ENCODE measurements around the gene MMP8.

The MMP8 gene

GRCh38 chr11:102722821-102723220, 1.9 kb downstream of the MMP8 start:
- DNase-seq (ENCODE audit: low spot score): no peak

GRCh38 chr11:102719620-102720277, 5.0 kb downstream of the MMP8 start:
- no peak for DNase-seq (ENCODE audit: low spot score)

- DNase-seq (ENCODE audit: low spot score): no peak
Observed at GRCh38 chr11:102717280-102717679, 7.5 kb downstream of the MMP8 start.

GRCh38 chr11:102716527-102716926, 8.2 kb downstream of the MMP8 start:
- no peak for DNase-seq (ENCODE audit: low spot score)

GRCh38 chr11:102712137-102712536, 12.6 kb downstream of the MMP8 start:
- DNase-seq (ENCODE audit: low spot score): no peak

- DNase-seq (ENCODE audit: low spot score): no peak
Observed at GRCh38 chr11:102709201-102709945, 15.4 kb downstream of the MMP8 start.

GRCh38 chr11:102708654-102709053, 16.1 kb downstream of the MMP8 start:
- DNase-seq (ENCODE audit: low spot score): no peak

- no peak for DNase-seq (ENCODE audit: low spot score)
Observed at GRCh38 chr11:102705626-102706025, 19.1 kb downstream of the MMP8 start, which contains the start of gene MMP27. MMP27 (minus strand) TSS chr11:102705769; CDS start chr11:102705714, 55 bp downstream.

GRCh38 chr11:102704841-102705240, 19.9 kb downstream of the MMP8 start:
- DNase-seq (ENCODE audit: low spot score): no peak

GRCh38 chr11:102703826-102704493, 20.8 kb downstream of the MMP8 start:
- DNase-seq (ENCODE audit: low spot score): no peak

- DNase-seq (ENCODE audit: low spot score): no peak
Observed at GRCh38 chr11:102695201-102695600, 29.6 kb downstream of the MMP8 start.

GRCh38 chr11:102685754-102686153, 39.0 kb downstream of the MMP8 start:
- DNase-seq (ENCODE audit: low spot score): no peak

- DNase-seq (ENCODE audit: low spot score): no peak
Observed at GRCh38 chr11:102685338-102685737, 39.4 kb downstream of the MMP8 start.

GRCh38 chr11:102683277-102683676, 41.5 kb downstream of the MMP8 start:
- DNase-seq (ENCODE audit: low spot score): no peak

GRCh38 chr11:102680945-102681344, 43.8 kb downstream of the MMP8 start:
- DNase-seq (ENCODE audit: low spot score): no peak

- DNase-seq (ENCODE audit: low spot score): no peak
Observed at GRCh38 chr11:102678022-102678421, 46.7 kb downstream of the MMP8 start.

- DNase-seq (ENCODE audit: low spot score): no peak
Observed at GRCh38 chr11:102676084-102676483, 48.7 kb downstream of the MMP8 start.

- no peak for DNase-seq (ENCODE audit: low spot score)
Observed at GRCh38 chr11:102669664-102670063, 55.1 kb downstream of the MMP8 start.

GRCh38 chr11:102666331-102666957, 58.3 kb downstream of the MMP8 start:
- DNase-seq (ENCODE audit: low spot score): peak; percentile 52

- no peak for DNase-seq (ENCODE audit: low spot score)
Observed at GRCh38 chr11:102664001-102664752, 60.6 kb downstream of the MMP8 start.

- DNase-seq (ENCODE audit: low spot score): no peak
Observed at GRCh38 chr11:102662607-102663006, 62.1 kb downstream of the MMP8 start.
